Myocyte (in vitro differentiated cells): Measurements from ENCODE around the gene TEX261. TPM values are rescaled to one million over a fixed set of nuclear protein-coding genes. Genes with fewer than 3 reads are reported as not detected.

Experiments used
- DNase-seq: peaks from one replicate; pipeline ENCODE4 v3.0.0-alpha.2; 2012; ENCODE audit warnings: low read depth
- total RNA-seq: library from RNA; depleted of rRNA; stranded (reverse); fragments of >200 nt; gene quantifications from 2 replicates; pipeline ENCODE4 v1.2.3, GENCODE V29; 2014

TEX261 gene
- total RNA-seq, 1 donor from 2014 or later, result 51.4 TPM

GRCh38 chr2:70982971-70983370, 11.7 kb downstream of the TEX261 start:
- DNase-seq, result no peak

DNA sequence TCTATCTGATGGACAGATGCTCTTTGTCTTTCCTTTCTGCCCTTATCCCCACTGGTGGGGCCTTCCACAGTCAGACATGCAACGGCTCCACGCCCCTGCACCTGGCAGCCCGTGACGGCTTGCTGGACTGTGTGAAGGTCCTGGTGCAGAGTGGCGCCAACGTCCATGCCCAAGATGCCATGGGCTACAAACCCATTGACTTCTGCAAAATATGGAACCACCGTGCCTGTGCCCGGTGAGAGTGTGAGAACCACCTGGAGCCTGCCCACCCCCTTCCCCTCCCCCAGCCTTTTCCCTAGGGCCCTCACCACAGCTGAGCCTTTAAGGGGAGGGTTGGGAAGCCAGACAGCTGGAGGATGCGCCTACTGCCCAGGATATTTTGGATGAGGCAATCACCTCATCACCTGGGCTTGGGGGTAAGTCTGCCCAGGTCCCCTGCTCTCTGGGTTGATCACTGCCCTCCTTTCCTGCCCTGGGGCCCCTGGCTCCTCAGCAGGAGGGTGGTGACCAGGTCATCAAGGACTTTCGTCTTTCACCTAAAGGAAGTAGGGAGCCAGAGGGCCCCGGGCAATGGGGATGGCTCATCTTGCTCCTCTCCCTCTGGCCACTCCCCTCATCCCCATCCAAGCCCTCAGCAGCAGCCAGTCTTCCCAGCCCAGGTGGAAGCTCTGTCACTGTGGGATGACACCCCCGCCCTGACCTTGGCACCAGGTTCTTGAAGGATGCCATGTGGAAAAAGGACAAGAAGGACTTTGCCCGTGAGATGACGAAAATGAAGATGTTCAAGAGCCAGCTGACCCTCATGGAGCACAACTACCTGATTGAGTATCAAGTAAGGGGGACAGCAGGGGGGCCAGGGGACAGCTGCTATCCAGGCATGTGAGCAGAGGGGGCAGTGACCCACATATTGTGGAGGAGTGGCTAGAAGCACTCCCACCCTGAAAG, 12.5 kb downstream of the TEX261 start:
- DNase-seq, result no peak

DNA sequence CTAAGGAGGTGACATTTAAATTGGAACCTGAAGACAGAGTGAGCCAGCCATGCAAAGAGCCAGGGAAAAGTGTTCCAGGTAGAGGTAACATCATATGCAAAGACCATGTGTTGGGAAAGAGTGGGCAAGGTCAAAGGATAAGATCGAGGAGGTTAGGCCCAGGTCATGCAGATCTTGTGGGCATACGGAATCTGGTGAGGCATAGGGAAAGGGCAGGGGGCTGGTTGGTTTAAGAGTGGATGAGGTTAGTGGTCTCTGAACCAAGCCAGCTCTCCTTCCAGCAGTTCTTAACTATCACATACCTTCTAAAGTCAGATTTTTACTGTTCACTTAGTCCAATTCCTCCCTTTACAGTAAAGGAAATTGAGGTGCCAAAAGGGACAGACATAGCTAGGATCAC, 13.3 kb downstream of the TEX261 start:
- DNase-seq, result no peak

DNA sequence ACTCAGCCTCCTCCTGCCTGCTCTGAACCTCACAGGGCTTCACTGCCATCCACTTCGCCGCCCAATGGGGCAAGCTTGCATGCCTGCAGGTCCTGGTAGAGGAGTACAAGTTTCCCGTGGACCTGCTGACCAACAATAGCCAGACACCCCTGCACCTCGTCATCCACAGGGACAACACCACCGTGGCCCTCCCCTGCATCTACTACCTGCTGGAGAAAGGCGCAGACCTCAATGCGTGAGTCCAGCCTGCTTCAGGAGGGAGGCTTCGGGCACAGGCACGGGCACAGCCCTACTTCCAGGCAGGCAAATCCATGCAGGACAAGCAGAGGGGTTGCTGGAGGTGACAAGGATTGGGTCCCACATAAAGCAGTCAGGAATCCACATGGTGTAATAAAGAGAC, 15.0 kb downstream of the TEX261 start:
- no peak for DNase-seq

GRCh38 chr2:70979180-70979488, 15.5 kb downstream of the TEX261 start:
- DNase-seq, result no peak

GRCh38 chr2:70978341-70979179, 16.1 kb downstream of the TEX261 start, which contains the start of gene ANKRD53:
Gene ANKRD53, plus strand, starts transcription at chr2:70978630. Its CDS starts 16 bp downstream, at chr2:70978646.
- peak; percentile 37 for DNase-seq

DNA sequence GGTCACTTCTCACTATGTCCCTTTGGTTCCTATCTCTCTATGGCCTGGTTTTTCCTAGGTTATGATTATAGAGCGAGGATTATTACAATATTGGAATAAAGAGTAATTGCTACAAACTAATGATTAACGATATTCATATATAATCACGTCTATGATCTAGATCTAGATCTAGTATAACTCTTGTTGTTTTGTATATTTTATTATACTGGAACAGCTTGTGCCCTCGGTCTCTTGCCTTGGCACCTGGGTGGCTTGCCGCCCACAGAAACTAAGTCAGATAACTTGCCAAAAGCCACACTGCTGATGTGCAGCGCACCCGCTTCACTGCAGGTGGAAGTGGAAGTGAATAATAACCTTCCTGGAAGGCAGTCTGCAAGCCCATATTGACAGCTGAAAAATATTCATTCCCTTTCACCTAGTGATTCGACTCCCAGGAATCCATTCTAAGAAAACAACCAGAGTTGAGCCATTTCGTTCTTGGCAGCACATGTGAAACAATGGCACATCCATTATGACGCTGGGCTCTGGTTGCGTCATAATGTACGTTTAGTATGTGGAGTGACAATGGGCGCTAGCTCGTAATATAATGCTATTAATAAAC, 17.0 kb downstream of the TEX261 start:
- peak; percentile 44 for DNase-seq

DNA sequence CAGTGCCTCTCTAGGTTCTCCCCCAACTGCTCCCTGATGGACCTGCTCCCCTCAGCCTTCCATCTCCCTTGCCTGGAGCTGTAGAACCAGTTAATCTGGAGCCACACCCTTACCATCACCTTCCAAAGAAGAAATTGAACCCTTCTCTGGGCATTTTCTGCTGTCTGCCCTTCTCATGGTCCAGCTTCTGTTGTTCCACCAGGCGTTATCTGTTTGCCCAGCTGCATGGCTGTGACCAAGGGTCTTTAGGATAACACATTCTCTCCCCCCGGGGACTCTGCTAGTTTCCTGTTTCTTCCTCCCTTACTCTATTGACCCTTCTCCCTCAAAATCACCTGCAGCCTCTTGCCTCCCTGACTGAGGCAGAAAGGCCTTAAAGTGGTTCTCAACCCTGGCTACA, 19.4 kb downstream of the TEX261 start:
- DNase-seq, result no peak

- DNase-seq, result no peak
Measured at GRCh38 chr2:70974592-70974991, 20.1 kb downstream of the TEX261 start.

DNA sequence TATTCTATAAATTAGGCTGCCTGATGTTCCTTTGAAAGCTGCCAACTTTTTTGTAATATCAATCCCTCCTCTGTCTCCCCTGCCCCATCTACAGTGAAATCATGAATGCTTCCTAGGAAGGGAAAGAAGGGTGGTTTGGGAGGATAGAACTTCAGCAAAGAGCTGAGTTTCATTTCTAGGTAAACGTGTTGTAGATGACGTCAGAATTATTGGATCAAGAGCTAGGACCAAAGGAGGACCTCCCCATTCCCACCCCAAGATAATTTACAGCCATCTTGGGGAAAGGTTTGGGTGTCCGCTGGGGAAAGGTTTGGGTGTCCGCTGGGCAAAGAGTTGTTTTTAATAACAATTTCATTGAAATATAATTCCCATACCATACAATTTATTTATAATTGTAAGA, 27.5 kb downstream of the TEX261 start:
- DNase-seq, result no peak

DNA sequence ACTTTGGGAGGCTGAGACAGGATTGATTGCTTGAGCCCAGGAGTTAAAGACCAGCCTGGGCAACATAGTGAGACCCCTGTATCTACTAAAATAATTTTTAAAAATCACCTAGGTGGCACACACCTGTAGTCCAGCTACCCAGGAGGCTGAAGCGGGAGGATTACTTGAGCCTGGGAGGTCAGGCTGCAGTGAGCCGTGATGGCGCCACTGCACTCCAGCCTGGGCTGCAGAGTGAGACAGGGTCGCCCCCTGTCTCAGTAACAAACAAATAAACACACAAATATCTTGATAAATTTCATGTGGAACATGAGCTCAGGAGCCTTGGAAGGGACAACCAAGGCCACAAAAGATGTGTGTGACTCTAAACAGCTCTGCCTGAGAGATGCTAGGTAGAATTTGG, 28.0 kb downstream of the TEX261 start:
- DNase-seq, result no peak

DNA sequence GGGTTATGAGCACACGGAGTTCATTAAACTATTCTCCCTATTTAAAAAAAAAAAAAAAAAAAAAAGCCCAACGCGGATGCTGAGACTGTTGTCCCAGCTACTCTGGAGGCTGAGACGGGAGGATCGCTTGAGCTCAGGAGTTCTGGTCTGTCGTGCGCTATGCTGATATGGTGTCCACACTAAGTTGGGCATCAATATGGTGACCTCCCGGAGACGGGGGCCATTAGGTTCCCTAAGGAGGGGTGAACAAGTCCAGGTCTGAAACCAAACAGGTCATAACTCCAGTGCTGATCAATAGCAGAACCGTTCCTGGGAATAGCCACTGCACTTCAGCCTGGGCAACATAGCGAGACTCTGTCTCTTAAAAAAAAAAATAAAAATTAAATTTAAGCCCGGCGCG, 29.2 kb downstream of the TEX261 start:
- DNase-seq, result no peak

DNA sequence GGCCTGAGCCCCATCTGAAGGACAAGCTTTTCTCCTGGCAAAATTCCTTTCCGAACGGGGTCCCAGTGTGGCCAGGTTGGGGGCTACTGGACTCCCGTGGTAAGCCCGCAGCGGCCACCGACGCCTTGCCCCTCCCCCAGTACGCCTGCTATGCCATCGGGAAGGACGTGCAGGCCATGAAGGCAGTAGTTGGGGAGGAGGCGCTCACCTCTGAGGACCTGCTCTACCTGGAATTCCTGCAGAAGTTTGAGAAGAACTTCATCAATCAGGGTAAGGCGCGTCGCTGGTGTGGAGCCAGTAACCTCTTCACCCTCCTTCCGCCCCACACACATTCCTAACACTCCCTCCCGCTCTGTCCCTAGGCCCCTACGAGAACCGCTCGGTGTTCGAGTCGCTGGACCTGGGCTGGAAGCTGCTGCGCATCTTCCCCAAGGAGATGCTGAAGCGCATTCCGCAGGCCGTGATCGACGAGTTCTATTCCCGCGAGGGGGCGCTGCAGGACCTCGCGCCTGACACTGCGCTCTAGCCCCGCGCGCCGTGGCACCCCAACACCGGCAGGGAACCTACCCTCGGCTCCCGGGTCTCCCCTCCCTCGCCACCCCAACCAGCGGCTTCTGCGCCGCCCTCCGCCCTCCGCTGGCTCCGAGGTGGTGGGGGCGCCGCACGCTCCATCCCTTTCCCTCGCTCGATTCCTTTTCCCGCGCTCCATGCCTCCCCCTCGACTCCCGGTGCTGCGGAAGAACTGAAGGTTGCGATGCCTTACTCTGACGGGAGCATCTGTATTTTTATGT, 29.9 kb downstream of the TEX261 start:
- DNase-seq, result peak; percentile 59

GRCh38 chr2:70964133-70964532, 30.5 kb downstream of the TEX261 start:
- no peak for DNase-seq

DNA sequence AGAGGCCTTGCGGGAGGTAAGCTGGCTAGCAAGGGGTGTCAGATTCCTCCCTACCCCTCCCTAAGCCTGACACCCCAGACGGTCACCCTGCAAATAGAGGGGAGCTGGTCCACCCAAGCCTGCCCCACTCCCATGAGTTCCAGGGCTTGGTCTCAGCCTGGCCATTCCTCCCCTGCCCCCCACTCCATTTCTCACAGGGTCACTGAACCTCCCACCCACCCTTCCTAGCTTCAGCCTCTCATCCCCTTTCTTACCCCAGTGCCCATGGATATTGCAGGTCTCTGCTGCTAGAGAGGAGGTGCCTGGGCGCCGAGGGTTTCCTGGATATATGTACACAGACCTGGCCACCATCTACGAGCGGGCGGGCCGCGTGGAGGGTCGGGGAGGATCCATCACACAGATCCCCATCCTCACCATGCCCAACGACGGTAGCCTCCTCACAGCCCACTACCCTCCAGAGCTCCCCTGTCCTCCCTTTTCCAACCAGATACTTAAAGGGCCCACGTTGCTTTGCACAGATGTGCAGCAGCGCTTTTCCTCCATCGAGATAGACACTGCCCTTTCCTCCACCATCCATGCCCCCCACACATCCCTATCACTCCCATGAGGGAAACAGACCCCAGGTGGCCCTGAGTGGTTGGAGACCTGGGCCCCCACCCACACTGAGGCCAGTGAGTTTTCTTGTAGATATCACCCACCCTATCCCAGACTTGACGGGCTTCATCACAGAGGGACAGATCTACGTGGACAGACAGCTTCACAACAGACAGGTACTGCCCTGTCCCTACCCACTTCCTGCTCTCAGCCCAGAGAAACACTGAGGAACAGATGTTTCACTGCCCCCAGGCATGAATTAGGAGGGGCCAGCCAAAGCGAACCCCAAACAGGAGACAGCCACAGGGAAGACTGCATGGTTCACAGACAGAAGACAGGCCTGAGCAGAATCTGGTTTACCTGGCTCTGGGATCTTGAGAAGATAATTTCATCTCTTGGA, 31.5 kb downstream of the TEX261 start:
- no peak for DNase-seq

DNA sequence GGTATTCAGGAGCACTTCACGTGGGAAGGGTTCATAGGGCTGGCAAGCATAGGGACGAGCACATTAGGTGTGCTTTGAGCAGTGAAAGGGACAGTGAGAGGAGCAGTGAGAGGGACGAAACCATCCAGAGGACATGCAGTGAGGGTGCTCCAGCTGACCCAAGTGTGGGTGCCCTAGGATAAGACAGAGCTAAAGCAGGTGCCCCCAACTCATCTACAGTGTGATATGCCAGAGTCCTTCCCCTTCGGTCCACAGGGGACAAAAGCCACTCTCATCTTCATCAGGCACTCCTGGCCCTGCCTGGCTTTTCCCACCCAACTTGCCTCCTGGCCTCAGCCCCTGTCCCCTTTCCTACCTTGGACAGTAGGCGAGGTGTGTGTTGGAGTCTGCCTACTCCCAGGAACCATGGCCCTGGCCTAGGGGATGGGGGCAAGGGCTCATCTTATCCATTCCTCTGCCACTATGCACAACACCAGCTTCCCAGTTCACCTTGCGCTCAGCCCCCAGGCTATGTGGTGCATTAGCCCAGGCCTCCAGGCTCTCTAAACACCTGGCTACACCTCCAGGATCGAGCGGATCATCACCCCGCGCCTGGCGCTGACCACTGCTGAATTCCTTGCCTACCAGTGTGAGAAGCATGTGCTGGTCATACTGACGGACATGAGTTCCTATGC, 32.3 kb downstream of the TEX261 start:
- DNase-seq, result no peak

GRCh38 chr2:70961648-70961994, 33.1 kb downstream of the TEX261 start:
- DNase-seq, result no peak

DNA sequence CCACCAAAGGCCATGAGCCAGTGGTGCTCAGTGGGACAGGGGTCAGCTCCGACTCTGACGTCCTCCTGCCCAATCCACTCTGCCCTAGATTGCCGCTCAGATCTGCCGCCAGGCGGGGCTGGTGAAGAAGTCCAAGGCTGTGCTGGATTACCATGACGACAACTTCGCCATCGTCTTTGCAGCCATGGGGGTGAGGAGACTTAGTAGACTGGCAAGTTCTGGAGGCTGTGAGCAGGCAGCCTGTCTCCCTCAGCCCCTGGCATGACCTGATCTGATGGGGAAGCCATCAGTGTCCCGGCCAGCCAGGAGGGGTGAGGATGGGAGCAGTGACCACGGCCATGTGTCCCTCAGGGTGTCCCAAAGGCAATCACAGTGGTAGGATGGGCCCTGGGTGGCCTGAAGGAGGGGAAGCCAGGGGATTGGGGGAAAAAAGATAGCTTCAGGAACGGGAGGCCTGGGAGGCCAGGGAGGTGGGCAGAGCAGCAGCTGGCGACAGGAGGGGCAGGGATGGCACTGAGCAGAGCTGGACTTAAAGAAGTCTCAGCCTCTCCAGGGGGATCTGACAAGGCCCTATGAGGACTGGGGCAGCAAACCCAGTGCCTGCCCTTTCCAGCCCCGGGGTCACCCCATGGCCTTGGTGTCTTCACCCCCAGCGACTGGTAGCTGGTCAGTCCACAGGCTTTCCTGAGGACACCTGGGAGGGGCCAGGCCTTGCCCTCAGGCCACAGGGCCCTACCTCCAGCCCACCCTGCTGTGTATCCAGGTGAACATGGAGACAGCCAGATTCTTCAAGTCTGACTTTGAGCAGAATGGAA, 33.6 kb downstream of the TEX261 start:
- no peak for DNase-seq
